Measurements from ENCODE around the gene LYPD6B.

DNA sequence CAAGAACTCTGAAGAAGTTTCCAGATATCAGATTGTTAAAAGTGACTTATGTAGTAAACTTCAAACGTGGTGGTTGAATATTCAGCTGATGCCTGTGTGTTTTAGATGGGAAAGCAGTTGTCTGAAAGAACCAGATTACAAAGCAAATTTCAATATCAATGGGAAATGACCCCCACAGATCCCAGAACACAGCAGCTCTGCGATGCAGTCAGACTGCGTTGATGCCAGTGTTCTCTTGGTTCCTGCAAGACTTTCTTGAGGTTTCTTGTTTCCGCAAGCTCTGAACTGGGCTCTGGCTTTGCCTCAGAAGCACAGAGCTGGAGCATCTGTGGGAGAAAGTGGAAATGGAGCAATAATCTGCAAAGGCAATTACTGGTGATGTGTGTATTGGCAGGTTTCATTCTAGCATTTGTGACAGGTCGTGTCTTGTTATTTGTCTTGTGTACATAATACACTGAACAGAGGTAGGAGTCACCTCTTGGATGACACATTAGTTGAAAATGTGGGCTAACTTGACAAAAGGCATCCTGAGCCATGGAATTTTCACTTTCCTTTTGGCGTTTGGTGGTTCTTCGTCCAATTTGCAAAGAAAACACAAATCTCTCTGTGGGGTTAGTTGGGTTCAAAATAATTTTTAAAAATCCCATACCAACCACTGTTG is 10.8 kb upstream of the LYPD6B start:
- TF ChIP-seq, protein P1, sequence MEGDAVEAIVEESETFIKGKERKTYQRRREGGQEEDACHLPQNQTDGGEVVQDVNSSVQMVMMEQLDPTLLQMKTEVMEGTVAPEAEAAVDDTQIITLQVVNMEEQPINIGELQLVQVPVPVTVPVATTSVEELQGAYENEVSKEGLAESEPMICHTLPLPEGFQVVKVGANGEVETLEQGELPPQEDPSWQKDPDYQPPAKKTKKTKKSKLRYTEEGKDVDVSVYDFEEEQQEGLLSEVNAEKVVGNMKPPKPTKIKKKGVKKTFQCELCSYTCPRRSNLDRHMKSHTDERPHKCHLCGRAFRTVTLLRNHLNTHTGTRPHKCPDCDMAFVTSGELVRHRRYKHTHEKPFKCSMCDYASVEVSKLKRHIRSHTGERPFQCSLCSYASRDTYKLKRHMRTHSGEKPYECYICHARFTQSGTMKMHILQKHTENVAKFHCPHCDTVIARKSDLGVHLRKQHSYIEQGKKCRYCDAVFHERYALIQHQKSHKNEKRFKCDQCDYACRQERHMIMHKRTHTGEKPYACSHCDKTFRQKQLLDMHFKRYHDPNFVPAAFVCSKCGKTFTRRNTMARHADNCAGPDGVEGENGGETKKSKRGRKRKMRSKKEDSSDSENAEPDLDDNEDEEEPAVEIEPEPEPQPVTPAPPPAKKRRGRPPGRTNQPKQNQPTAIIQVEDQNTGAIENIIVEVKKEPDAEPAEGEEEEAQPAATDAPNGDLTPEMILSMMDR (conservative IDR thresholded peaks at IDR 0.05; ENCODE audit: low read length): no peak
- TF ChIP-seq EZH2phosphoT487 (IDR thresholded peaks at IDR 0.05; ENCODE audit: borderline replicate concordance, low read depth, low read length): no peak
